Occipital lobe (tissue), 2 donors: ENCODE results near the gene CCDC40. TPM values are rescaled to one million over a fixed set of nuclear protein-coding genes. Genes with fewer than 3 reads are reported as not detected.

ENCODE experiments used
- DNase-seq: peaks from one replicate; lab custom pipeline; 2025; lab: John Stamatoyannopoulos, UW
- total RNA-seq: library from RNA; depleted of rRNA; stranded (reverse); fragments of >200 nt; gene quantifications from one replicate; pipeline ENCODE4 v1.2.3, GENCODE V29; 2014

The CCDC40 gene
- total RNA-seq, 1 donor from 2014 or later: 5.0 TPM

DNA sequence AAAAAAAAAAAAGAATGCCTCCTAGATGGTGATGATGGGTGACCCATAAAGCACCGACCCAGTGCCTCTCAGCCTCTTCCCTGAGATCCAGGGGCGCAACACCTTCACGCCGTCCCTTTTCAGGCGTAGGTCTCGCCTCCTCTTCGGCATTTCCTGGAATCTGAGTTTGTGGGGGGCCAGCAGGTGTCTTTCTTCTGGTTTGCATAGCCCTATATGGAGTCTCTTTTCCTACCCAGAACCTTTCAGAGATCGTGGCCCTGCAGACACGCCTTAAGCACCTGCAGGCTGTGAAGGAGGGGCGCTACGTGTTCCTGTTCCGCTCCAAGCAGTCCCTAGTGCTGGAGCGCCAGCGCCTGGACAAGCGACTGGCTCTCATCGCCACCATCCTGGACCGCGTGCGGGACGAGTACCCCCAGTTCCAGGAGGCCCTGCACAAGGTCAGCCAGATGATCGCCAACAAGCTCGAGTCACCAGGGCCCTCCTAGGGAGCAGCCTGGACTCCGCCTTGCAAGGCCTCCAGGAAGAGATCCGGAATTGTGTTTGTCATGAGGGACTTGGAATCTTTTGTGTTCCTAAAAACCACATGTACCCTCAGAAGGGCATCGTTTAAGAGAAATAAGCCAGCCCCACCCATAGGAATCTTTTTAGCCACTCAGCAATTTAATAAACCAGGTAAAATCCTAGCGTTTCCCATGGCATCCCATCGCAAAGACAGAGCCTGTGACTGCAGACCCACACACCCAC, 63.0 kb downstream of the CCDC40 start:
- DNase-seq: no peak

DNA sequence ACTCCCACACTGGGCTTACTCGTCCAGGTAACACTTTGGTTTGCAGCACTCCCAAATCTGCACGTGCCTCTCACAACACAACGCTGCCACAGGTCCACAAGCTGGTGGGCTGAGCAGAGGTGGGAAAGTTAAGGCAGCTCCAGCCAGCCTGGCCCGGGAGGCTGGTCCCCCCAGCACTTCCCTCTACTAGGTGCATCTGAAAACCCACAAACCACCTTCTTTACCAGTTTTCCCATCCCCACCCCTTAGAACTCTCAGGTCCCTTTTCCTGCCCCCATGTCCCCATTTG, 63.5 kb downstream of the CCDC40 start:
- no peak for DNase-seq

DNA sequence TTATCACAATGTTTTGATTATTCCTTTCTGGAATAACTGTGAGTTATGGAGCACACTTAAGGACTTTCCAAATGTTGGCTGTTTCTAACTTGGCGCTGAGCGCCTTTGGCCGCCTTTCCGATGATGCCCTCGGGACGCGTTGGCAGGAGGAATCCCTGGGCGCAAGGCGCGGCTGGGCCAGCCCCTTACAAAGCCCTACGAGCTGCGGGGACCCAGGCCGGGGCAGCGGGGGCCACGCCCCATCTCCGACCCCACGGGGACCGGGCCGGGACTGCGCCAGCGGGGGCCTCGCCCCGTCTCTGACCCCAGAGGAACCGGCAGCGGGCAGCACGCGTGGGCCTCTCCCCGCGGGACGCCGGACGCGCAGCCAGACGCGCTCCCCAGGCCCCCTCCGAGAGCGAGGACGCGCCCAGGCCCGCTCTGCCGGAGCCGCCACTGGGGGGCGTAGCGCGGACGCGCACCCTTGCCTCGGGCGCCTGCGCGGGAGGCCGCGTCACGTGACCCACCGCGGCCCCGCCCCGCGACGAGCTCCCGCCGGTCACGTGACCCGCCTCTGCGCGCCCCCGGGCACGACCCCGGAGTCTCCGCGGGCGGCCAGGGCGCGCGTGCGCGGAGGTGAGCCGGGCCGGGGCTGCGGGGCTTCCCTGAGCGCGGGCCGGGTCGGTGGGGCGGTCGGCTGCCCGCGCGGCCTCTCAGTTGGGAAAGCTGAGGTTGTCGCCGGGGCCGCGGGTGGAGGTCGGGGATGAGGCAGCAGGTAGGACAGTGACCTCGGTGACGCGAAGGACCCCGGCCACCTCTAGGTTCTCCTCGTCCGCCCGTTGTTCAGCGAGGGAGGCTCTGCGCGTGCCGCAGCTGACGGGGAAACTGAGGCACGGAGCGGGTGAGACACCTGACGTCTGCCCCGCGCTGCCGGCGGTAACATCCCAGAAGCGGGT, 64.8 kb downstream of the CCDC40 start, which contains the start of gene GAA:
Gene GAA (plus strand): TSS at position 571 of the 935 bp plus-strand sequence. CDS start 3,006 bp downstream, outside the sequence.
- peak; percentile 67 for DNase-seq

GRCh38 chr17:80101946-80102663, 65.7 kb downstream of the CCDC40 start:
- DNase-seq: no peak

DNA sequence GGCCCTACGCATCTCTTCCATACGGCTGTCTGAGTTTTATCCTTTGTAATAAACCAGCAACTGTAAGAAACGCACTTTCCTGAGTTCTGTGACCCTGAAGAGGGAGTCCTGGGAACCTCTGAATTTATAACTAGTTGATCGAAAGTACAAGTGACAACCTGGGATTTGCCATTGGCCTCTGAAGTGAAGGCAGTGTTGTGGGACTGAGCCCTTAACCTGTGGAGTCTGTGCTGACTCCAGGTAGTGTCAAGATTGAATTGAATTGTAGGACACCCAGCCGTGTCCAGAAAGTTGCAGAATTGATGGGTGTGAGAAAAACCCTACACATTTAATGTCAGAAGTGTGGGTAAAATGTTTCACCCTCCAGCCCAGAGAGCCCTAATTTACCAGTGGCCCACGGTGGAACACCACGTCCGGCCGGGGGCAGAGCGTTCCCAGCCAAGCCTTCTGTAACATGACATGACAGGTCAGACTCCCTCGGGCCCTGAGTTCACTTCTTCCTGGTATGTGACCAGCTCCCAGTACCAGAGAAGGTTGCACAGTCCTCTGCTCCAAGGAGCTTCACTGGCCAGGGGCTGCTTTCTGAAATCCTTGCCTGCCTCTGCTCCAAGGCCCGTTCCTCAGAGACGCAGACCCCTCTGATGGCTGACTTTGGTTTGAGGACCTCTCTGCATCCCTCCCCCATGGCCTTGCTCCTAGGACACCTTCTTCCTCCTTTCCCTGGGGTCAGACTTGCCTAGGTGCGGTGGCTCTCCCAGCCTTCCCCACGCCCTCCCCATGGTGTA, 66.4 kb downstream of the CCDC40 start:
- no peak for DNase-seq

- DNase-seq: no peak
These were observed 67.1 kb downstream of the CCDC40 start for GRCh38 chr17:80103449-80104085.

GRCh38 chr17:80104321-80104955, 68.0 kb downstream of the CCDC40 start:
- DNase-seq: no peak

DNA sequence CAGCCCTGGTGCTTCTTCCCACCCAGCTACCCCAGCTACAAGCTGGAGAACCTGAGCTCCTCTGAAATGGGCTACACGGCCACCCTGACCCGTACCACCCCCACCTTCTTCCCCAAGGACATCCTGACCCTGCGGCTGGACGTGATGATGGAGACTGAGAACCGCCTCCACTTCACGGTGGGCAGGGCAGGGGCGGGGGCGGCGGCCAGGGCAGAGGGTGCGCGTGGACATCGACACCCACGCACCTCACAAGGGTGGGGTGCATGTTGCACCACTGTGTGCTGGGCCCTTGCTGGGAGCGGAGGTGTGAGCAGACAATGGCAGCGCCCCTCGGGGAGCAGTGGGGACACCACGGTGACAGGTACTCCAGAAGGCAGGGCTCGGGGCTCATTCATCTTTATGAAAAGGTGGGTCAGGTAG, 68.5 kb downstream of the CCDC40 start:
- no peak for DNase-seq

GRCh38 chr17:80105762-80106161, 69.3 kb downstream of the CCDC40 start:
- DNase-seq: no peak

DNA sequence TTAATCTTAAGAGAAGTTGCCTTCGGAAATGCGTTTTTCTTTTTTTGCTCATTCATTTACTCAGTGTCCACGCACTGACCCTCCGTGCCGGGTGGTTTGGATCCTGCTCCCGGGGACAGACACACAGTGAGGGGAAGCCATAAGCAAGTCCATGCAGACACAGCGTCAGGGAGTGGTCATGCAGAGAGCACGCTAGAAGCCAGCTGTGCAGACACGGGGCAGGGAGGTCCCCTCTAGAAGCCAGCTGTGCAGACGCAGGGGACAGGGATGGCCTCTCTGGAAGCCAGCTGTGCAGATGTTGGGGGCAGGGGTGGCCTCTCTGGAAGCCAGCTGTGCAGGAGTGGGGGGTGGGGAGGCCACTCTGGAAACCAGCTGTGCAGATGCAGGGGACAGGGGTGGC, 69.7 kb downstream of the CCDC40 start:
- no peak for DNase-seq

- DNase-seq: no peak
These were observed 70.3 kb downstream of the CCDC40 start for GRCh38 chr17:80106751-80107150.

DNA sequence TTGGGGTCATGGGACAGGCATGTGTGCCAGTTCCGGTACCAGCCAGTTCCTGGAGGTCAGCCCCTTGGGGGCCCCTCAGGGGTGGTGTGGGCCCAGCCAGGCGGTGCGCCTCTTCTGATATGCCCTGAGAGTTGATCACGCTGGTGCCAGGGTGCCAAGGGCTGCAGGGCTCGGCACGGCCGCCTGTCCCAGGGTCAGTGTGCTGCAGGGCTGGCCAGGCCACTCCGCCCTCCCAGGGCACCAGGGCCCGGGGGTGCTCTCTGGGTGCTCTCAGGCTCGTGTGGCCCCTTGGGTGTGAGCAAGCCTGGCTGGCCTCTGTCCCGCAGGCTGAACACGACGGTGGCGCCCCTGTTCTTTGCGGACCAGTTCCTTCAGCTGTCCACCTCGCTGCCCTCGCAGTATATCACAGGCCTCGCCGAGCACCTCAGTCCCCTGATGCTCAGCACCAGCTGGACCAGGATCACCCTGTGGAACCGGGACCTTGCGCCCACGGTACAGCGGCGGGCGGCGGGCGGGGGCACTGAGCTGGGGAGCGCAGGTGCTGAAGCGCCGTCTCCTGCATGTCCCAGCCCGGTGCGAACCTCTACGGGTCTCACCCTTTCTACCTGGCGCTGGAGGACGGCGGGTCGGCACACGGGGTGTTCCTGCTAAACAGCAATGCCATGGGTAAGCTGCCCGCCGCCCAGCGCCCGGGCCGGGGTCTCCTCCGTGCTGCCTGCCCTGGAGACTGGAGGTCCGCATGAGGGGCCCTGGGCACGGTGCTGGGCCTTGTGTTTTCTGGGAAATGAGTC, 71.0 kb downstream of the CCDC40 start:
- no peak for DNase-seq

- DNase-seq: no peak
These were observed 71.9 kb downstream of the CCDC40 start for GRCh38 chr17:80108036-80108971.

DNA sequence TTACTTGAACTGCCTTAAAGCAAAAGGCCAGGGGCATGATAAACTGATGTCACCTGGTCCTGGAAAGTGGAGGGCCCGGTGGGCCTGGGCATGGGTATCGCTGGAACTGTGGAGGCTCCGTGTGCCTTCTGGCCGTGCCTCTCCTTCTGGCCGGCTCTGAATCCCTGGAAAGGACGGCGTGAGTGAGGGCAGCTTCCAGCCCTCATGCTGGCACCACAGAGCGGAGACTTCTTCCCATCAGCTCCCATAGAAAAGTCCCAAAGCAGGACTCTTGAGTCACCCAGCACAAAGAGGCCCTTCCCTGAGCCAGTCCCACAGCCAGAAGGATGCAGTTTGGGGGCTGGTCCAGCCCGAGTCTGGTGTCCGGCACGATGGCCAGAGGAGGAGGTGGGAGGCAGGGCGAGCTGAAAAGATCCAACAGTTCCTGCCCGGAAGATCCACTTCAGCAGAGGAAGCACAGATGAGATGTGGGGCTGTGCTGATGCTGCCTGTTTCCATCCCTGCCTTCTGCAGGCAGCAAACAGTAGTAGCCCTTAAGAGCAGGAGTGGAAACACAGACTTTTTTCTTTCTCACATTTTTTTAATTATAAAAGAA, 72.7 kb downstream of the CCDC40 start:
- no peak for DNase-seq

GRCh38 chr17:80109713-80110446, 73.4 kb downstream of the CCDC40 start:
- no peak for DNase-seq

GRCh38 chr17:80110447-80110812, 74.0 kb downstream of the CCDC40 start:
- DNase-seq: no peak
